Activated CD4-positive, CD25-positive, alpha-beta regulatory T cell treated with anti-CD3 and anti-CD28 coated beads, Interleukin-2, amount 50 U/mL, for 24 hours (primary cell): ENCODE data around the gene MTF2.
A peak's percentile ranks its signal among the peaks of the same experiment; 100 is the strongest.
"Not testable (repeated sequence)": the region's sequence is repeated elsewhere in the genome, so short reads cannot be mapped to it uniquely, and the experiment has no call there.

Experiments
- ATAC-seq, 2 donors: fragments of 150-1000 bp; cut with Tn5 transposase; one replicate each; pipeline ENCODE4 v1.10.0; 2021; ENCODE audit warnings: mild to moderate bottlenecking in 1 of 2, moderate library complexity in 1 of 2

MTF2 gene

DNA sequence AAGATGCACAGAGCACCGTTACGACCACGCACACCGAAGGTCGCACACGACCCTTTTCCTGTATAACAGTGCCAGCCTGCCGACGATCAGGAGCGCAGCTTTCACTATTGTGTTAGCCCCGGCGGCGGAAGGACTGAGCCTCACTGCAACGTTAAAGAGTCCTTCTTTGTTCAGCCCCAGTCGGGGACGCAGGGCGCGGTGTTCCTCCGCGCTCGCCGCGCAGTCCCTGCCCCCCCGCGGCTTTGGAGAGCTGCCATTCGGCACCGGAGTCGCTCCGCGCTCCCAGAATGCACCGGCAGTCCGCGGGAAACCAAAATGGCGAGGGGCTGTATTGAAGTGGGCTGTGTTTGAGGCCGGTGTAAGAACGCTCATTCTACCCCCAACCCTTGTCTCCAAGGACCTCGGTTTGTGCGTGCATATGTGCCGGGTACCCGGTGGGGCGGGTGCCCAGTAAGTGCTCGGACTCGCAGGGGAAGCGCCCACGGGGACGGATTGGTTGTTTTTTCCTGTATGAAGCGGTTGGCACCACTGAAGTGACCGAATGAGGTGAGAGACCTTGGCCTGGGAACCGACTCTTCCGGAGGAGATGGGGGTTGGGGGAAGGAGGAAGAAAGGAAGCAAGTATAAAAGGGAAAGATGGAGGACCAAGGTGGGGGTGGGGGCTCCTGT lies at the start of gene MTF2:
MTF2 (plus strand) TSS at position 298 of the 669 bp plus-strand sequence; CDS start at position 542, 244 bp downstream.
- peak; percentile 95 for ATAC-seq

GRCh38 chr1:93029317-93029716 lies 49.8 kb upstream of the MTF2 start:
- no peak for ATAC-seq

DNA sequence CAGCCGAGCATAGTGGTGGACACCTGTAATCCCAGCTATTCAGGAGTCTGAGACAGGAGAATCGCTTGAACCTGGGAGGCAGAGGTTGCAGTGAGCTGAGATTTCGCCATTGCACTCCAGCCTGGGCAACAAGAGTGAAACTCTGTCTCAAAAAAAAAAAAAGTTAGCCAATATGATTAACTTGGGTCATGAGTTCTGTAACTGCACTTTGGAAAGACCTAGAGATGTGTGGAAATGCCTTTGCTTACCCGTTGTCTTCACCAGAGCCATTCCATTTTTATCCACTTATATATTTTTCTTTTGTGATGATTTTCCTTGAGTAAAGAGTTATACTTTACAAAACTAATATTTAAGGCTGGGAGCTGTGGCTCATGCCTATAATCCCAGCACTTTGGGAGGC lies 48.9 kb upstream of the MTF2 start:
- ATAC-seq, result not testable (repeated sequence)

GRCh38 chr1:93031711-93032110 lies 47.4 kb upstream of the MTF2 start:
- ATAC-seq, result no peak

DNA sequence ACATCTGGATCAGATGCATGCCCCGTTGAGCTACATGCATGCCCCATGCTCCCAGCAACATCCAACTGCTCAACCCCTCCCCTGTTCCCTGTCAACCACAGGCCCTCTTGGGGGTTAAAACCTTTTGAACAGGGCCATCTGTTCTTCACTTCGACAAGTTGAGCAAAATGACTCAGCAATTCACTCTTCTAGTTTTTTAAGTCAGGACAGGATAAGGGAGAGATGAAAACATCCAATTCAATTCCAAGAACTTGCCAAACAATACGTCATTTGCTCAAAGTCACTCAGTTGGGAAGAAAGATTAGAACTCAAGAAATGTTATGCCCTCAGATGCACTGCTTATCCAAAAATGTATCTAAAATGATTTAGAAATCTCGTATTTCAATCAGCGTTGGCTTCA lies 46.1 kb upstream of the MTF2 start:
- ATAC-seq, result no peak

GRCh38 chr1:93033785-93034184 lies 45.3 kb upstream of the MTF2 start:
- ATAC-seq, result peak; percentile 76 to 89

DNA sequence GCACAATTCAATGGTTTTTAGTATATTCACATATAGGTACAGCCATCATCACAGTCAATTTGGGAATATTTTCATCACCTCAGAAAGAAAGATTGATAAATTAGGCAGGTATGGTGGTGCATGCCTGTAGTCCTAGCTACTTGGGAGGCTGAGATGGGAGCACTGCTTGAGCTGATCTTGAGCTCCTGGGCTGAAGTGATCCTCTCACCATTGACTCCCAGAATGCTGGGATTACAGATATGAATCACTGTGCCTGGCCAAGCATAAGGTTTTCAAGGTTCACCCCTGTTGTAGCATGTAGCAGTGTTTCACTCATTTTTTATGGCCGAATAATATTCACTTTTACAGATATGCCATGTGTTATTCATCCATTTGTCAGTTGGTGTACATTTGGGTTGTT lies 44.7 kb upstream of the MTF2 start:
- ATAC-seq, result no peak

DNA sequence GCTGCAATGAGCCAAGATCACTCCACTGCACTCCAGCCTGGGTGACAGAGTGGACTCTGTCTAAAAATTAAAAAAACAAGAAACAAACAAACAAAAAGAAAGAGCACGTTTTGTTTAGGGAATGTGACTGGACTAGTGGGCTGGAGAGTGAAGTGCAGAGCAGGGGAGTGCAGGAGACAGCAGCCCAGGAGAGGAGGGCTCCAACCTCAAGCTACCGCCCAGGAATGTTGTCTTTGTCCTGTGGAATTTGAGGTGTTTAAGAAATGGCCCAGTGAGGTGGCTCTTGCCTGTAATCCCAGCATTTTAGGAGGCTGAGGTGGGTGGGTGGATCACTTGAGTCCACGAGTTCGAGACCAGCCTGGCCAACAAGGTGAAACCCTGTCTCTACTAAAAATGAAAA lies 42.4 kb upstream of the MTF2 start:
- no peak for ATAC-seq

GRCh38 chr1:93042187-93043056 lies 36.7 kb upstream of the MTF2 start:
- peak; percentile 96 to 99 for ATAC-seq

DNA sequence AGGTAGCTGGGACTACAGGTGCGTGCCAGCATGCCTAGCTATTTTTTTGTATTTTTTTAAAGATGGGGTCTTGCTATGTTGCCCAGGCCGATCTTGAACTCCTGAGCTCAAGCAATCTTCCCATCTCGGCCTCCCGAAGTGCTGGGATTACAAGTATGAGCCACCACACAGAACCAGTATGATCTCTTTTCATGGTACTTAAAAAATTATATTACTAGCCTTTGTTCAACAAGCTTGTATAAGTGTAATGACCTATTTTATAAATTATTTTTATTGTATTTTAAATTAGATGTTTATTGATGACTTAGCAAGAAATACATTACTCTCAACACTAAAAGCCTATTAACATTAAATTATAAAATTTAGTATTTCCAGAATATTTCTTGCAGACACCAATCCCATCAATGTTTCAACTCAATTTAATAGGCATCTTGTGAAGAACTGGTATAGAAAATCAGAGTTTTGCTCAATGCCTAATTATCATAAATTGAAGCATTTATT lies 36.0 kb upstream of the MTF2 start:
- no peak for ATAC-seq

DNA sequence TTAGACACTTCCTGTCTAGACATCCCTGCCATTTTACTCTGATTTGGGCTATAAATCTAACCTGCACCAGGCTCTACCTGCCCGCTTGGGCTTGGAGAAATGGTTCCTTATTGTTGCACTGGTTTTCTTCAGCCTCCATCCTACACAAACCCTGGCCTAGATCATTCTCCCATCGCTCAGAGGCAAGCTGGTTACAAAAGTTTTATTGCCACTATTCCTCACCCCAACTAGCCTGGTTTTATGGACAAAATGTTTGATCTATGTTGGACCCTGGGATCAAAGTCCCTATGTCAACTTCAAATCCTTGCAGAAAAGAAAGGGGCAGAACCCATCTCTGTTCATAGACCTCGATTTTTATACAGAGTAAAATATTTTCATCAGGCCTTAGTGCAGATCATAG lies 31.5 kb upstream of the MTF2 start:
- no peak for ATAC-seq

DNA sequence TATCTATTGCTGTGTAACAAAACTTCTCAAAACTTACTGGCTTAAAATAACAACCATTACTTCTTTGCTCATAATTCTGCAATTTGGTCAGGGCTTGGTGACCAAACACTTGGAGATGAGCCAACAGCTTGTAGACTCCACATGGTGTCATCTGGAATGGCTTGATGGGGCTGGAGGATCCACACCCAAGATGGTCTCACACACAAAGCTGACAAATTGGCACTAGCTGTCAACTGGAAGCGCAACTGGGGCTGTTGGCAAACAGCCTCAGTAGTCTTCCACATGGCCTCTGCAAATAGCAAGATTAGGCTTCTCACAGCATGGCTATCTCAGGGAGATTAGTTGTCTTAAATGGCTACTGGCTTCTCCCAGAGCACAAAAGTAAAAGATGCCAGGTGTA lies 27.1 kb upstream of the MTF2 start:
- no peak for ATAC-seq

GRCh38 chr1:93056214-93056613 lies 22.9 kb upstream of the MTF2 start:
- no peak for ATAC-seq

- no peak for ATAC-seq
Observed at GRCh38 chr1:93056649-93057048, 22.4 kb upstream of the MTF2 start.

DNA sequence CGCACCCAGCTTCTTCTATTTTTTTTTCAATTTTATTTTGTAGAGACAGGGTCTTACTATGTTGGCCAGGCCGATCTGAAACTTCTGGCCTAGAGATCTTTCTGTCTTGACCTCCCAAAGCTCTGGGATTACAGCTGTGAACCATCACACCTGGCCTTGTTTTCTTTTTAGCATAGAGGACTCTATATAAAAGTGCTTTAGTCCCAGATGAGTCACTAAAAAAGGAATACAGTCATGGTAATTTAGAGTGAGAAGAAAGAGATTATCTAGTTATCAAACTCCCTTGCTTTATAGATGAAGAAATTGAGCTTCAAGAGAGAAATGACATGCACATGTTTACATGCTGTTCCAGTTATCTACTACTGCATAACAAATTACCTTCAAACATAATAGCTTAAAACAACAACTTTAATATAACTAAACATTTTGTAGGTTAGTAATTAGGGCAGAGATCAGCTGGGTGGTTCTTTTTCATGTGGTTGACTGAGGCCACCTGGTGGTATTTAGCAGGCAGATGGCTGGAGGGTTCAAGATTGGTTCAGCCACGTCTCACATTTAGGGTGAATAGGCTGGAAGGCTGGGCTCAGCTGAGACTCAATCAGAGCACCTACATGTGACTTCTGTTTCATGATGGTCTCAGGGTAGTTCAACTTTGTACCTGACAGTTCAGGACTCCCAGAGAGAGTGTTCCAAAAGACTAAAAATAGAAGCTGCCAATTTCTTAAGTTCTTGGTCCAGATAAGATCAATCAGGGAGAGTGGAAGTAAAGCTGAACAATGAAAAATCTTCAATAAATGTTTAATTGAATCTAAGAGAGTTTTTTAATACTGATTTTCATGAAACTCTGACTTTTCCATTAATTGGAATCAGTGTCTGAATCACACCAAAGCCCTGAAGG lies 16.9 kb upstream of the MTF2 start:
- peak; percentile 75 to 84 for ATAC-seq

DNA sequence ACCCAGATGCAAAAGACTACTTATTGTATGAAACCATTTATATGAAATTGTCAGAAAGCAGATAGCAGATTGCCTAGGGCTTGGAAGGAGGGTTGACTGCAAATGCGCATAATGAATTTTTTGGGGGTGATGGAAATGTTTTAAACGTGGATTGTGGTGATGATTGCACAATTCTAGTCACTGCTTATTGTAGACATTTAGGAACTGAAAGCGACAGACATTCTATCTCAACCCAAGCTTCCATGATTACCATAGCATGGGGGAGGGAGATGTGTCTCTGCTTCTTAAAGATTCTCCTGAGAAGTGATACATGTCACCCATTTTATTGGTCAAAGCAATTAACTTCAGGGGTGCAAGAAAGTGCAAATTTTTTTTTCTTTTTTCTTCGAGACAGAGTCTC lies 2.8 kb upstream of the MTF2 start:
- no peak for ATAC-seq

DNA sequence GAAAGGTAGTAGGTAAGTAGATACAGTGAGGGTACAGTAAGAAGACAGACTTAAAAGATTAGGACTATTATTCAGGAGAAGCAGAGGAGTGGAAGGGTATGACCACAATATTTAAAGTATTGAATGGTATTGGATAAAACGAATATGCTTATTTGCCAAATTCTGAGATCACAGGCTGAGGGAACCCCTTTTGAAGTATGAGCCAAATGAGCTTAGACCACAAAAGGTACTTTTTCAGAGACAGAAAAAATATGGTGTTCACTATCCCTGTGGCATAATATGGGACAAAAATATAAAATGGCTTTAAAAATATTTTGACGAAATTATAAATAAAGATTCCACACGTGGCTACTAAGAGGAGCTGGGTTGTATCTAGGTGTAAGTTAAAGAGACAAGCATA lies 880 bp upstream of the MTF2 start:
- no peak for ATAC-seq

DNA sequence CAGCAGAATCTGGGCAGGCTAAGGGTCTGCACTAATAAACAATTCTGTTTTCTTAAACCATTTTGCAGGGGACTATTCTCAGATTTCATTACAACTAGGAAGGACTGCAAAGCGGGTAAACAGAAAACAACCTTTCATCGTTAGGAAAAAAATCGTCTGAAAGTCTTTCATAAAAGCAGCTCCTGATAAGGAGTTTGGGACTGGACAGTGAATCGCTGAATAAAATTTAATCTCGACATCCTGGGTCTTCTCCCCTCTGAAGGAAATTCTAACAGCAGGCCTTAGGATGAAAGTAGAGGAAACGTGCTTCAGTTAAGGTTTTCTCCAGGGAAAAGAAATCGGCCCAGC lies 471 bp upstream of the MTF2 start:
- no peak for ATAC-seq

DNA sequence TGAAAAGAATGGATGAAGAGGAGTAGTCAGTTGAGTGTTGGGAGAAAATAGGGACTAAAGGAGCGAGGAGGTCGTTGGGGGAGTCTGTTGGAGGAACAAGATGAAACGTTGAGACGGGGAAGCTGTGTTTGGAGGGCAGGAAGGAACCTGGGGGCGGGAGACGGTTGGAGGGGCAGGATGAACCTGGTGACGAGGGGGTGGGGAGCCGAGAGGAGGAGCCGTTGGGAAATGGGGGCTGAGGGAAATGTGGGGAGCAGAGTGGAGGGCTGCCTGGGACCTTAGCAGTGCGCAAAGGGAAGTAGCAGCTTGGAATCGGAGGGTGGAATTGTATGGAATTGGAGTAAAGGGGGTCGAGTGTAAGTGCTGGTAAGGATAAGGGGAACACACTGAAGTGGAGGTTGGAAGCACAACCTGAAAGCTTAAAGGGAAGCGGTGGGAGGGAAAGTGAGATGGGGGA lies 630 bp downstream of the MTF2 start:
- no peak for ATAC-seq

DNA sequence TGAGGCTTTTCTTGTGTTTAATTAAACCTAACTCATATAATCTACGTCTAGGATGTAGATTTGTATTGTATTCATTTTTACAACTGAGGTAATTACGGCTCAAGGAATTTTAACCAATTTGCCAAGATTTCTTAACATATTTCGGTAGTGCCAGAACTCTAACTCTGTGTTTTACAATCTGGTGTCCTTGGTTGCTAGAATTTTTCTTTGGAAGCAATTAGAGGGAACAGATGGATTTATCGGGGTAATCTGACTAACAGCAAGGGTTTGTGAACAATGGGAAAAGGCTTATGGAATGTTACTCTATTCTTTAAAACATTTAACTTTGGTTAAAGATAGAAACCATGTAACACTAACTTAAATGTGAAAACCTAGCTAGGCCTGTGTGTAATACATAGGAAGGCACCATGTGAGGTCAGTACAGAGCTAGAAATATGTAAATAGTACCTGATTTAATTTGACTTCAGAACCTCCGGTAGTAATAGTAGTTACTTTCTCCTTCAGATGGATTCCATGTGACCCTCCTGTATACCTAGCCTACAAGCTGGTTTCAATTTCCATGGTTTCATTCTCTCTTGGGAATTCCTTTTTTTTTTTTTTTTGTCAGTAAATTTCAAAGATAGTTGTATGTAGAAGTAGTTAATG lies 1.2 kb downstream of the MTF2 start:
- ATAC-seq, result peak; percentile 54 to 66

DNA sequence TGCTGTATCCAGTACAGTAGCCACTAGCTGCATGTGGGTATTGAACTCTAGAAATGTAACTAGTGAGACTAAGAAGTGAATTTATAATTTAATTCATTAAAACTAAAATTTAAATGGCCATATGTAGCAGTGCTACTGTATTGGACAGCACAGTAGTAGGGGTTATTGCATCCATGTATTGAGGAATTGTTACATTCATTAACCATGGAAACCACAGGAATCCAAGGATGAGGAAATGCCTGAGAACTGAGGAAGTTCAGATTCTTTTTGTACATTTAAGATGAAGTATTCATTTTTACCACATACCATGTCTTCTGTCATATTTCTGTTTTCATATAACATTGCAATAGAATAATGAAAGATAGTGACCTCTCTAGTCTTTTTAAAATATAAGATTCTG lies 2.6 kb downstream of the MTF2 start:
- no peak for ATAC-seq

GRCh38 chr1:93082313-93082712 lies 3.2 kb downstream of the MTF2 start:
- no peak for ATAC-seq

DNA sequence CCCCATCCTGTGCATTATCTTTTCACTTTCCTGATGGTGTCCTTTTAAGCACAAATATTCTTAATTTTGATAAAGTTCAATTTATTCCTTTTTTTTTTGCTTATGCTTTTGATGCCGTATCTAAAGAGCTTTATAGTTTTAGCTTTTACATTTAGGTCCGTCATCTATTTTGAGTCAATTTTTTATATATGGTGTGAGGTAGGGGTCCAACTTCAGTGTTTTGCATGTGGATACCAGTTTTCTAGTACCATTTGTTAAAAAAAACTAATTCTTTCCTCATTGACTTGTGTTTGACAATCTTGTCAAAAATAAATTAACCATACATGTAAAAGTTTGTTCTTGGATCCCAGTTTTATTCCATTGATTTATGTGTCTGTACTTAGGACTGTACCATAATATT lies 4.9 kb downstream of the MTF2 start:
- ATAC-seq, result no peak
